HG02973 (cell line): ENCODE results near the gene POMT1.

Experiments
- ATAC-seq: cut with Tn5 transposase; IDR thresholded peaks from one replicate; pipeline ENCODE4 v1.9.1; 2021; ENCODE audit warnings: moderate library complexity; ENCODE audit not compliant: unreplicated experiment

POMT1 gene

GRCh38 chr9:131476777-131477345 is 25.9 kb upstream of the POMT1 start:
- no peak for ATAC-seq

GRCh38 chr9:131477367-131477766 is 25.4 kb upstream of the POMT1 start:
- ATAC-seq = no peak

- ATAC-seq = no peak
These were observed 24.8 kb upstream of the POMT1 start for GRCh38 chr9:131477816-131478419.

GRCh38 chr9:131478421-131478868 is 24.3 kb upstream of the POMT1 start:
- no peak for ATAC-seq

- no peak for ATAC-seq
These were observed 23.8 kb upstream of the POMT1 start for GRCh38 chr9:131478911-131479310.

- no peak for ATAC-seq
These were observed 22.5 kb upstream of the POMT1 start for GRCh38 chr9:131480258-131480657.

- no peak for ATAC-seq
These were observed 21.0 kb upstream of the POMT1 start for GRCh38 chr9:131481441-131482342.

GRCh38 chr9:131482343-131483006 is 20.2 kb upstream of the POMT1 start:
- no peak for ATAC-seq

GRCh38 chr9:131483319-131484050 is 19.2 kb upstream of the POMT1 start:
- no peak for ATAC-seq

GRCh38 chr9:131484051-131484445 is 18.7 kb upstream of the POMT1 start:
- ATAC-seq = no peak

GRCh38 chr9:131484560-131485185 is 18.0 kb upstream of the POMT1 start:
- no peak for ATAC-seq

- no peak for ATAC-seq
These were observed 17.5 kb upstream of the POMT1 start for GRCh38 chr9:131485206-131485605.

- no peak for ATAC-seq
These were observed 16.8 kb upstream of the POMT1 start for GRCh38 chr9:131485728-131486422.

GRCh38 chr9:131487001-131487400 is 15.7 kb upstream of the POMT1 start:
- no peak for ATAC-seq

GRCh38 chr9:131487621-131488031 is 15.1 kb upstream of the POMT1 start:
- ATAC-seq = no peak

- ATAC-seq = no peak
These were observed 12.2 kb upstream of the POMT1 start for GRCh38 chr9:131490514-131490913.

GRCh38 chr9:131491001-131491710 is 11.6 kb upstream of the POMT1 start:
- no peak for ATAC-seq

- no peak for ATAC-seq
These were observed 10.6 kb upstream of the POMT1 start for GRCh38 chr9:131492070-131492469.

- no peak for ATAC-seq
These were observed 8.3 kb upstream of the POMT1 start for GRCh38 chr9:131494296-131494870.
